CD14-positive monocyte (primary cell): ENCODE results near the gene WNT10A. TPM values are rescaled to one million over a fixed set of nuclear protein-coding genes. Genes with fewer than 3 reads are reported as not detected.

Source experiments
- DNase-seq, 3 donors: peaks; one replicate each; pipeline ENCODE4 v3.0.0-alpha.2; 2011 to 2022
- H2AFZ ChIP-seq: 2 replicates; pipeline ENCODE4 v1.6.0; 2012; ENCODE audit warnings: mild to moderate bottlenecking, low read depth, low read length, inconsistent platforms; ENCODE audit not compliant: insufficient read depth, poor library complexity, severe bottlenecking
- H3K27ac ChIP-seq, 2 donors: 1 replicate in 1 of 2; 2 replicates in 1 of 2; pipeline ENCODE4 v1.5.1; 2012 to 2013; ENCODE audit warnings: low read length in 2 of 2, control low read depth in 1 of 2, inconsistent platforms in 1 of 2, low read depth in 1 of 2, mild to moderate bottlenecking in 1 of 2
- H3K27me3 ChIP-seq, 2 donors: one replicate each; pipeline versions ENCODE4 v1.6.0 to v1.6.1; 2011 to 2013; ENCODE audit warnings: low read length in 2 of 2; ENCODE audit not compliant: control insufficient read depth in 2 of 2, insufficient read depth in 2 of 2
- H3K36me3 ChIP-seq, 2 donors: replicated peaks in 1 of 2; 1 replicate in 1 of 2; 2 replicates in 1 of 2; pipeline versions ENCODE4 v1.5.1 to v1.6.1; 2012 to 2013; ENCODE audit warnings: low read length in 2 of 2, control low read depth in 1 of 2, inconsistent platforms in 1 of 2, mild to moderate bottlenecking in 1 of 2; ENCODE audit not compliant: insufficient read depth in 2 of 2, control insufficient read depth in 1 of 2
- H3K4me1 ChIP-seq, 2 donors: 1 replicate in 1 of 2; 2 replicates in 1 of 2; pipeline versions ENCODE4 v1.5.1 to v1.6.1; 2012 to 2013; ENCODE audit warnings: low read length in 2 of 2, control low read depth in 1 of 2, inconsistent platforms in 1 of 2, mild to moderate bottlenecking in 1 of 2, moderate library complexity in 1 of 2; ENCODE audit not compliant: insufficient read depth in 2 of 2, control insufficient read depth in 1 of 2
- H3K4me2 ChIP-seq: replicated peaks from 2 replicates; pipeline ENCODE3; 2012; ENCODE audit warnings: low read length, moderate library complexity, mild to moderate bottlenecking; ENCODE audit not compliant: poor library complexity, severe bottlenecking; ENCODE audit errors: extremely low read depth
- H3K4me3 ChIP-seq, 3 experiments: fragments of 200-600 bp in 1 of 3; sonication (generic) in 1 of 3; replicated peaks in 1 of 3; 1 replicate in 2 of 3; 2 replicates in 1 of 3; pipeline ENCODE4 v1.5.1; 2011 to 2013; ENCODE audit warnings: low read length in 3 of 3, mild to moderate bottlenecking in 3 of 3, control low read depth in 2 of 3, low read depth in 2 of 3, inconsistent platforms in 1 of 3, moderate library complexity in 1 of 3
- H3K79me2 ChIP-seq: 2 replicates; pipeline ENCODE4 v1.6.0; 2012; ENCODE audit warnings: mild to moderate bottlenecking, control low read depth, inconsistent platforms, low read length, moderate library complexity; ENCODE audit not compliant: insufficient read depth
- H3K9ac ChIP-seq: 2 replicates; pipeline ENCODE4 v1.6.0; 2017; ENCODE audit warnings: low read length, mild to moderate bottlenecking; ENCODE audit not compliant: insufficient read depth, poor library complexity, severe bottlenecking
- H3K9me3 ChIP-seq, 2 donors: replicated peaks in 1 of 2; 1 replicate in 1 of 2; 2 replicates in 1 of 2; pipeline versions ENCODE4 v1.5.1 to v1.6.1; 2012 to 2013; ENCODE audit warnings: low read length in 2 of 2, control low read depth in 1 of 2; ENCODE audit not compliant: control insufficient read depth in 1 of 2, insufficient read depth in 1 of 2
- H4K20me1 ChIP-seq: 2 replicates; pipeline ENCODE4 v1.6.0; 2012; ENCODE audit warnings: mild to moderate bottlenecking, low read length, control low read depth, moderate library complexity; ENCODE audit not compliant: insufficient read depth
- H3K27ac Mint-ChIP-seq, 7 donors: one replicate each; pipeline ENCODE4 v1.8.0; 2020; ENCODE audit warnings: mild to moderate bottlenecking in 7 of 7, mixed read lengths in 7 of 7, moderate library complexity in 6 of 7, inconsistent platforms in 2 of 7
- H3K27me3 Mint-ChIP-seq, 3 donors: one replicate each; pipeline ENCODE4 v1.8.0; 2021 to 2022; ENCODE audit warnings: low read depth in 3 of 3, mild to moderate bottlenecking in 3 of 3, mixed read lengths in 3 of 3, moderate library complexity in 3 of 3, inconsistent platforms in 1 of 3
- H3K36me3 Mint-ChIP-seq, 2 donors: one replicate each; pipeline ENCODE4 v1.8.0; 2020; ENCODE audit warnings: mixed read lengths in 2 of 2, inconsistent platforms in 1 of 2, mild to moderate bottlenecking in 1 of 2
- H3K4me1 Mint-ChIP-seq: one replicate; pipeline ENCODE4 v1.8.0; 2020; ENCODE audit warnings: mild to moderate bottlenecking, mixed read lengths
- H3K4me3 Mint-ChIP-seq, 2 donors: one replicate each; pipeline ENCODE4 v1.8.0; 2020; ENCODE audit warnings: mild to moderate bottlenecking in 2 of 2, mixed read lengths in 2 of 2, moderate library complexity in 1 of 2
- H3K9me3 Mint-ChIP-seq, 7 donors: one replicate each; pipeline ENCODE4 v1.8.0; 2020 to 2022; ENCODE audit warnings: mixed read lengths in 7 of 7, mild to moderate bottlenecking in 6 of 7, moderate library complexity in 6 of 7, inconsistent platforms in 2 of 7
- CTCF ChIP-seq: fragments of 200-600 bp; IDR thresholded peaks from one replicate; pipeline ENCODE4 v1.8.0; 2022; ENCODE audit warnings: antibody characterized with exemption, mild to moderate bottlenecking
- WGBS: methylation state at CpG from one replicate; pipeline ENCODE4 v1.1.5; 2013; ENCODE audit warnings: missing lambda C conversion rate; ENCODE audit not compliant: insufficient coverage; 5-methylcytosine and 5-hydroxymethylcytosine counted together
- intact Hi-C, 2 donors: fragments of 100-400 bp; cut with micrococcal nuclease; formaldehyde crosslinking; loops; one replicate each; pipeline versions ENCODE4 v1.15.0 to v1.15.1; 2023
- polyA plus RNA-seq, 3 donors: library from polyadenylated mRNA; depleted of rRNA in 1 of 3; unstranded in 2 of 3; stranded (reverse) in 1 of 3; fragments of 300-500 nt in 2 of 3; fragments of >200 nt in 1 of 3; fragmentation: Illumina TruSeq in 2 of 3; gene quantifications; 1 replicate in 2 of 3; 2 replicates in 1 of 3; pipeline ENCODE4 v1.2.3, GENCODE V29; 2012 to 2021

The WNT10A gene
- polyA plus RNA-seq, 3 donors, result 0.04 TPM; not detected in 2

DNA sequence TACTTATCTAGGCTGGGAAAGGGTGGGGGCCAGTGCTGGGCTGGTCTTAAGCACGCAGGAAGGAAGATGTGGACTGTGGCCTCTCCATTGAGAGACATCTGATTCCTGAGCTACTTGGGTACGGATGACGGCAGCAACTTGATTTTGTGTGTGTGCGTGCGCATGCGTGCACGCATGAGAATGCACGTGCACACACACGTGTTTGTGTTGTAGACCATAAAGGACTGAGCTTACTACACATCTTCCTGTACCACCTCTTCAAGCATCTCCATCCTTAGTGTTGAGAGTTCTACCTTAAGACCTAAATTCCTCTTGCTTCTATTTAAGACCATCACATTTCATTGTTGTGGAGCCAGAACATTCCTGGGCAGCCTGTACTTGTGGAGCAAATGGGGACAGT, 11.6 kb upstream of the WNT10A start:
- Mint-ChIP-seq H3K4me1 (peaks cover 38% of the 10 kb centered on the region), H3K4me3 (peak overlapping the region in 1 of 2 donors; percentile 40), H3K27me3 (peaks cover 42 to 60% (median 49%) of the 10 kb centered on the region in 3 donors), H3K36me3 (peaks cover 5 to 7% of the 10 kb centered on the region in 2 donors), H3K9me3 (peaks cover 0 to 13% (median 6%) of the 10 kb centered on the region in 7 donors), H3K27ac (peak overlapping the region in 1 of 7 donors; percentile 46)
- H3K27ac ChIP-seq, result no peak overlapping the region
- DNase-seq, result no peak
- no peak for TF ChIP-seq CTCF
- no peak overlapping the region for H3K9ac ChIP-seq
- WGBS, result 89% methylated on average over 8 of the region's 9 CpGs
- no peaks in the 10 kb centered on the region for H3K36me3 ChIP-seq
- H3K4me2 ChIP-seq, result no peak overlapping the region
- peaks cover 25 to 39% of the 10 kb centered on the region in 2 donors for H3K4me1 ChIP-seq
- peaks cover 6% of the 10 kb centered on the region for H4K20me1 ChIP-seq
- no peaks in the 10 kb centered on the region for H3K79me2 ChIP-seq
- H3K27me3 ChIP-seq, result peaks cover 21 to 34% of the 10 kb centered on the region in 2 donors
- intact Hi-C loops, result no loop called here
- H3K4me3 ChIP-seq, result no peak overlapping the region
- no peak overlapping the region for H2AFZ ChIP-seq
- H3K9me3 ChIP-seq, result peaks cover 0 to 18% of the 10 kb centered on the region in 2 donors

GRCh38 chr2:218870984-218871344, 9.7 kb upstream of the WNT10A start:
- H3K4me3 Mint-ChIP-seq, result peak overlapping the region; percentile 84 to 90
- H3K27ac Mint-ChIP-seq, result no peak overlapping the region
- peaks cover 38% of the 10 kb centered on the region for H3K4me1 Mint-ChIP-seq
- peaks cover 10% of the 10 kb centered on the region in 2 donors for H3K36me3 Mint-ChIP-seq
- peak overlapping the region; percentile 86 for H2AFZ ChIP-seq
- no peak overlapping the region for H3K27ac ChIP-seq
- H4K20me1 ChIP-seq, result peaks cover 6% of the 10 kb centered on the region
- under 1% methylated on average over 16 of the region's 18 CpGs for WGBS
- H3K9me3 Mint-ChIP-seq, result peaks cover 0 to 13% (median 6%) of the 10 kb centered on the region in 7 donors
- H3K4me3 ChIP-seq, result peak overlapping the region; percentile 45 to 81 (median 56)
- H3K4me1 ChIP-seq, result peaks cover 25 to 39% of the 10 kb centered on the region in 2 donors
- H3K9ac ChIP-seq, result peak overlapping the region; percentile 49
- H3K36me3 ChIP-seq, result no peaks in the 10 kb centered on the region
- peaks cover 55 to 61% (median 60%) of the 10 kb centered on the region in 3 donors for H3K27me3 Mint-ChIP-seq
- H3K4me2 ChIP-seq, result peak overlapping the region; percentile 98
- H3K79me2 ChIP-seq, result no peaks in the 10 kb centered on the region
- peaks cover 0 to 22% of the 10 kb centered on the region in 2 donors for H3K9me3 ChIP-seq
- no peak for TF ChIP-seq CTCF
- H3K27me3 ChIP-seq, result peaks cover 34 to 45% of the 10 kb centered on the region in 2 donors
- intact Hi-C loops, result no loop called here
- peak in 2 of 3 donors; percentile 28 to 39 for DNase-seq
